Measurements from ENCODE around the gene N4BP2L1.

DNA sequence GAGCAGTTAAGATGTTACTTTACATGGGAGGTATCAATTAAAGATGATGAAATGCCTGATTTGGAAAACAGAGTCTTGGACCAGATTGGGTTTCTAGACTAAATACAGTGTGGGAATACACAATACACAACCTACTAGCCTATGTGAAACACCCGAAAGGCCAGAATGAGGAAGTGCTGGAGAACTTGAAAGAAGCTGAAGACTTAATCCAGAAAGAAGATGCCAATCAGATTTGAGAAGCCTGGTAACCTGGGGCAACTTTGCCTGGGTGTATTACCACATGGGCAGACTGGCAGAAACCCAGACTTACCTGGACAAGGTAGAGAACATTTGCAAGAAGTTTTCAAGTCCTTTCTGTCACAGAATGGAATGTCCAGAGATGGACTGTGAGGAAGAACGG is 43.2 kb downstream of the N4BP2L1 start:
- TF ChIP-seq CTCF (IDR thresholded peaks at IDR 0.05) (no peak), POLR2A (IDR thresholded peaks at IDR 0.05) (no peak)

Measured in thyroid gland (tissue), 4 donors.